HCT116 (cell line): ENCODE measurements around the gene FTO. TPM values are rescaled to one million over a fixed set of nuclear protein-coding genes. Genes with fewer than 3 reads are reported as not detected.

ENCODE experiments used
- ATAC-seq: fragments of 200-7000 bp; cut with Tn5 transposase; 2 replicates; pipeline ENCODE4 v1.9.1; 2020; ENCODE audit warnings: mild to moderate bottlenecking, moderate library complexity
- BruUV-seq: library from RNA; stranded (reverse); fragments of 400-500 nt; replicated peaks from 2 replicates; lab custom pipeline; 2021; lab: Mats Ljungman, UMichigan
- CTCF ChIA-PET: fragments of 300-600 bp; sonication (Branson Sonifier 250); formaldehyde crosslinking; loops from one replicate; lab custom pipeline; 2021; ENCODE audit warnings: antibody characterized with exemption; lab: Charles Lee
- POLR2A ChIA-PET: fragments of 300-600, 350-600 bp; sonication (Branson Sonifier 250); formaldehyde crosslinking; loops from one replicate; lab custom pipeline; 2021; ENCODE audit warnings: antibody characterized with exemption; lab: Charles Lee
- RAD21 ChIA-PET, 2 experiments: fragments of 300-600 bp; sonication (Branson Sonifier 250); formaldehyde crosslinking; loops; one replicate each; lab custom pipeline; 2023; ENCODE audit warnings: low total read pairs in 2 of 2; ENCODE audit not compliant: uncharacterized antibody in 2 of 2, unreplicated experiment in 2 of 2, low non-redundant PET in 1 of 2; lab: Charles Lee
- DNase-seq: peaks from one replicate; pipeline ENCODE4 v3.0.0-alpha.2; 2010; ENCODE audit warnings: low read depth, low spot score
- H2AFZ ChIP-seq: fragments of 200-600 bp; shearing (Covaris generic), sonication (generic); 2 replicates; pipeline ENCODE4 v1.6.1; 2017; ENCODE audit warnings: low read depth, mixed run types, mixed read lengths, antibody characterized with exemption, low read length; ENCODE audit not compliant: poor library complexity, severe bottlenecking
- H3K27ac ChIP-seq: 2 replicates; pipeline ENCODE4 v1.5.1; 2012; ENCODE audit warnings: low read depth, low read length
- H3K27me3 ChIP-seq: fragments of 200-600 bp; sonication (generic); 2 replicates; pipeline ENCODE4 v1.6.1; 2016; ENCODE audit warnings: mixed run types, low read length, mixed read lengths; ENCODE audit not compliant: insufficient read depth
- H3K36me3 ChIP-seq, 2 experiments: fragments of 200-500 bp in 1 of 2; fragments of 200-600 bp in 1 of 2; sonication (Bioruptor generic) in 1 of 2; sonication (generic) in 1 of 2; 2 replicates each; pipeline versions ENCODE4 v1.5.1 to v1.6.1; 2014 to 2016; ENCODE audit warnings: low read length in 2 of 2, inconsistent platforms in 1 of 2, mixed read lengths in 1 of 2, mixed run types in 1 of 2; ENCODE audit not compliant: insufficient read depth in 2 of 2, control insufficient read depth in 1 of 2
- H3K4me1 ChIP-seq, 2 experiments: fragments of 200-600 bp in 1 of 2; sonication (generic) in 1 of 2; 2 replicates each; pipeline versions ENCODE4 v1.5.1 to v1.6.1; 2012 to 2017; ENCODE audit warnings: low read length in 2 of 2, inconsistent platforms in 1 of 2, mild to moderate bottlenecking in 1 of 2, mixed read lengths in 1 of 2, mixed run types in 1 of 2, moderate library complexity in 1 of 2; ENCODE audit not compliant: insufficient read depth in 2 of 2, control insufficient read depth in 1 of 2
- H3K4me2 ChIP-seq: fragments of 200-600 bp; sonication (generic); 2 replicates; pipeline ENCODE4 v1.6.1; 2017; ENCODE audit warnings: mixed run types, low read length, mixed read lengths
- H3K4me3 ChIP-seq, 2 experiments: fragments of 200-600 bp in 1 of 2; sonication (generic) in 1 of 2; replicated peaks in 1 of 2; 2 replicates each; pipeline ENCODE4 v1.5.1; 2011 to 2016; ENCODE audit warnings: low read length in 2 of 2, control low read depth in 1 of 2, low read depth in 1 of 2, mild to moderate bottlenecking in 1 of 2, mixed read lengths in 1 of 2, mixed run types in 1 of 2
- H3K79me2 ChIP-seq: fragments of 200-600 bp; sonication (generic); 2 replicates; pipeline ENCODE4 v1.6.1; 2017; ENCODE audit warnings: mild to moderate bottlenecking, mixed run types, low read length, moderate library complexity, mixed read lengths; ENCODE audit not compliant: insufficient read depth
- H3K9ac ChIP-seq: fragments of 200-600 bp; sonication (generic); 2 replicates; pipeline ENCODE4 v1.6.1; 2016; ENCODE audit warnings: low read length, mixed read lengths
- H3K9me2 ChIP-seq: fragments of 200-600 bp; sonication (generic), shearing (Covaris generic); 2 replicates; pipeline ENCODE4 v1.6.1; 2017; ENCODE audit warnings: mixed run types, mild to moderate bottlenecking, moderate library complexity; ENCODE audit not compliant: insufficient read depth
- H3K9me3 ChIP-seq, 2 experiments: fragments of 200-500 bp in 1 of 2; fragments of 200-600 bp in 1 of 2; sonication (Bioruptor generic) in 1 of 2; sonication (generic) in 1 of 2; 2 replicates each; pipeline ENCODE4 v1.6.1; 2014 to 2017; ENCODE audit warnings: low read length in 2 of 2, mixed read lengths in 2 of 2, inconsistent platforms in 1 of 2, low read depth in 1 of 2, mild to moderate bottlenecking in 1 of 2, mixed run types in 1 of 2, moderate library complexity in 1 of 2; ENCODE audit not compliant: control insufficient read depth in 1 of 2, insufficient read depth in 1 of 2
- H4K20me1 ChIP-seq: fragments of 200-600 bp; sonication (generic), shearing (Covaris generic); 2 replicates; pipeline ENCODE4 v1.6.1; 2017; ENCODE audit warnings: mixed run types, mild to moderate bottlenecking, moderate library complexity; ENCODE audit not compliant: insufficient read depth
- CEBPB ChIP-seq: IDR thresholded peaks from 2 replicates; pipeline ENCODE4 v1.6.1; 2012; ENCODE audit warnings: low read depth
- EGR1 ChIP-seq: IDR thresholded peaks from 2 replicates; pipeline ENCODE4 v1.6.1; 2012; ENCODE audit warnings: low read depth
- ELF1 ChIP-seq: IDR thresholded peaks from 2 replicates; pipeline ENCODE4 v1.6.1; 2012; ENCODE audit warnings: low read depth, borderline replicate concordance
- EZH2phosphoT487 ChIP-seq: fragments of 200-600 bp; IDR thresholded peaks from 2 replicates; pipeline ENCODE4 v1.6.1; 2018; ENCODE audit warnings: antibody characterized with exemption, borderline replicate concordance
- FOSL1 ChIP-seq: IDR thresholded peaks from 2 replicates; pipeline ENCODE4 v1.6.1; 2012; ENCODE audit warnings: low read depth
- SIN3A ChIP-seq: IDR thresholded peaks from 2 replicates; pipeline ENCODE4 v1.6.1; 2012; ENCODE audit warnings: low read depth
- YY1 ChIP-seq: IDR thresholded peaks from 2 replicates; pipeline ENCODE4 v1.6.1; 2011; ENCODE audit warnings: low read length, low read depth, moderate library complexity, mild to moderate bottlenecking; ENCODE audit not compliant: insufficient replicate concordance; ENCODE audit errors: extremely low read depth
- ZFX ChIP-seq: fragments of 450-650 bp; IDR thresholded peaks from 2 replicates; pipeline ENCODE4 v1.6.1; 2017
- intact Hi-C: fragments of 100-400 bp; cut with micrococcal nuclease; formaldehyde crosslinking; loops from 2 replicates; pipeline ENCODE4 v1.10.0; 2022
- total RNA-seq: library from RNA; stranded (reverse); gene quantifications from one replicate; pipeline ENCODE4 v1.2.1, GENCODE V29; 2021; ENCODE audit not compliant: unreplicated experiment
- TF ChIP-seq, protein P1 (sequence below): IDR thresholded peaks from 2 replicates; pipeline ENCODE4 v1.6.1; 2012

Gene FTO
- total RNA-seq, 1 experiment from 2014 or later: 55.2 TPM

DNA sequence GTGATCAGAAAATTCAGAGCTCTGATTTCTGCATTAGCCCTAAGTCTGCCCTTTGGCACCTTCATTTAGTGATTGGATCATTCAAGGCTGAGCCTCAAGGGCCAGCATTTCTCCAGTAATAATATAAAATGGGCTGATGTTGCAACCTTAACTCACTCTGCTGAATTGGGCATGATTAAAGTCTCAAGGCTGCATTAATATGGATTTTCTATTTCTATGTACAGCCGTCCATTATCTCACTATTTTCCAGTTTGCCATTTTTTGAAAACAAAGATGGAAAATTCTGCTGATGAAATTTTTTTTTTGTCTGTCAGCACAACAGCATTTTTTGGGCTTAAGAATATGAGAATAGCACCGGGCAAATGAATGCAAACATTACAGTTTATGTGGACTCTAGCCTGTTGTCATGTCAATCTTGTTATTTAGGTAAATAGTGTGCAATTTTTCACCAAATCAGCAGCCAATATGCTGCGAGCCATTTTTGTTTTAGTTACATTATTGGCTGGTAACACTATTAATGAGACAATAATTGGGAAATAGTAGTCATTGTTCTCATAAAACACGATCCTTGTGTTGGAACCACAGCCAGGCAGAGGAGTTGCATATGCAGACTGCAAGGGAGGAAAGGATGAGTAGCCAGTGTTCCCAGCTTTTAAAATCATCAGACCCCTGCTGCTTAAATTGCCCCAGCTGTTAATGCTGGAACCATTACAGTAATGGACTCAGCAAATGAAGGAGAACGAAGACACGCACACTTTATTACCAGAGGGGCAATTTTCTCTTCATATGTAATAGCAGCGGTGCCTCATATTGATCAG is 10.5 kb downstream of the FTO start:
- POLR2A ChIA-PET: no interaction called here
- no peak overlapping the region for H3K4me2 ChIP-seq
- H3K79me2 ChIP-seq: peaks cover 76% of the 10 kb centered on the region
- no TSS peak for BruUV-seq
- intact Hi-C loops: no loop called here
- DNase-seq: no peak
- no peak overlapping the region for H3K4me3 ChIP-seq
- H3K9me2 ChIP-seq: no peaks in the 10 kb centered on the region
- H3K36me3 ChIP-seq: no peaks in the 10 kb centered on the region
- H3K4me1 ChIP-seq: no peaks in the 10 kb centered on the region
- CTCF ChIA-PET: no interaction called here
- H4K20me1 ChIP-seq: no peaks in the 10 kb centered on the region
- H3K9me3 ChIP-seq: no peaks in the 10 kb centered on the region
- no peaks in the 10 kb centered on the region for H3K27me3 ChIP-seq
- TF ChIP-seq, protein P1, sequence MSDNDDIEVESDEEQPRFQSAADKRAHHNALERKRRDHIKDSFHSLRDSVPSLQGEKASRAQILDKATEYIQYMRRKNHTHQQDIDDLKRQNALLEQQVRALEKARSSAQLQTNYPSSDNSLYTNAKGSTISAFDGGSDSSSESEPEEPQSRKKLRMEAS: no peak
- TF ChIP-seq EZH2phosphoT487 (no peak), FOSL1 (no peak), EGR1 (no peak), SIN3A (no peak), CEBPB (no peak)
- H2AFZ ChIP-seq: no peak overlapping the region
- RAD21 ChIA-PET: no interaction called here
- H3K9ac ChIP-seq: no peak overlapping the region
- no peak overlapping the region for H3K27ac ChIP-seq
- ATAC-seq: no peak

- CTCF ChIA-PET: no interaction called here
- no peak overlapping the region for H3K4me2 ChIP-seq
- peaks cover 73% of the 10 kb centered on the region for H3K79me2 ChIP-seq
- BruUV-seq: no TSS peak
- RAD21 ChIA-PET: no interaction called here
- H3K36me3 ChIP-seq: no peaks in the 10 kb centered on the region
- H3K27ac ChIP-seq: no peak overlapping the region
- H3K9me2 ChIP-seq: no peaks in the 10 kb centered on the region
- DNase-seq (no peak), ATAC-seq (no peak)
- H3K4me3 ChIP-seq: no peak overlapping the region
- no peaks in the 10 kb centered on the region for H3K4me1 ChIP-seq
- H3K9ac ChIP-seq: no peak overlapping the region
- POLR2A ChIA-PET: no interaction called here
- H3K9me3 ChIP-seq: no peaks in the 10 kb centered on the region
- intact Hi-C loops: no loop called here
- TF ChIP-seq CEBPB: no peak
- no peak for TF ChIP-seq FOSL1
- no peak for TF ChIP-seq ELF1
- TF ChIP-seq YY1: no peak
- no peak for TF ChIP-seq ZFX
- H2AFZ ChIP-seq: no peak overlapping the region
- no peaks in the 10 kb centered on the region for H4K20me1 ChIP-seq
- no peaks in the 10 kb centered on the region for H3K27me3 ChIP-seq
Measured at GRCh38 chr16:53715023-53715384, 11.0 kb downstream of the FTO start.
